NB4 (cell line): ENCODE measurements around the gene ARHGAP23.

Source experiments
- CTCF ChIP-seq: IDR thresholded peaks from one replicate; pipeline ENCODE4 v1.5.1; 2012; ENCODE audit warnings: low read depth, low read length
- POLR2A ChIP-seq: IDR thresholded peaks from 2 replicates; pipeline ENCODE4 v1.6.1; 2011; ENCODE audit warnings: mild to moderate bottlenecking; ENCODE audit not compliant: insufficient read length; ENCODE audit errors: extremely low read depth

- TF ChIP-seq POLR2A (no peak), CTCF (no peak)
These were observed 26.3 kb downstream of the ARHGAP23 start for GRCh38 chr17:38454532-38454931.
